ENCODE measurements around the gene NECTIN3.

NECTIN3 gene

DNA sequence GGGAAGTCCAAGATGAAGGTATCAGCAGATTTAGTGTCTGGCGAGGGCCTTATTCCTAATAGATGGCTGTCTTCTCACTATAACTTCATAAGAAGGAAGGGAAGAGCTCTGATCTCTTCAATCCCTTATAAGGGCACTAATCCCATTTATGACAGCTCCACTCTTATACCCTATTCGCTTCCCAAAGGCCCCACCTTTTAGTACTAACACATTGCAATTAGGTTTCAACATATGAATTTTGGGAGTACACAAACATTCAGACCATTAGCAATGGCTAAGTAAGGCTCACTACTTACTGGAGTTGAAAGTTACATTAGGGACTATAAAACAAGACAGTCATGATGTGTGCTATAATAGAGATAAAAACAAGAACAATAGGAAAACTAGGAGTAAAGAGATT is 118.9 kb downstream of the NECTIN3 start:
- H3K4me3 ChIP-seq, result no peak overlapping the region
- peaks cover 34 to 40% (median 38%) of the 10 kb centered on the region in 3 donors for H3K36me3 ChIP-seq
- intact Hi-C loops (cut with DNase I; ENCODE audit: low total_unique reads), result no loop called here
- H3K27ac ChIP-seq, result no peak overlapping the region
- H3K27me3 ChIP-seq, result no peaks in the 10 kb centered on the region
- no peaks in the 10 kb centered on the region for H3K9me3 ChIP-seq
- H3K4me1 ChIP-seq, result no peaks in the 10 kb centered on the region
- TF ChIP-seq, protein P1, sequence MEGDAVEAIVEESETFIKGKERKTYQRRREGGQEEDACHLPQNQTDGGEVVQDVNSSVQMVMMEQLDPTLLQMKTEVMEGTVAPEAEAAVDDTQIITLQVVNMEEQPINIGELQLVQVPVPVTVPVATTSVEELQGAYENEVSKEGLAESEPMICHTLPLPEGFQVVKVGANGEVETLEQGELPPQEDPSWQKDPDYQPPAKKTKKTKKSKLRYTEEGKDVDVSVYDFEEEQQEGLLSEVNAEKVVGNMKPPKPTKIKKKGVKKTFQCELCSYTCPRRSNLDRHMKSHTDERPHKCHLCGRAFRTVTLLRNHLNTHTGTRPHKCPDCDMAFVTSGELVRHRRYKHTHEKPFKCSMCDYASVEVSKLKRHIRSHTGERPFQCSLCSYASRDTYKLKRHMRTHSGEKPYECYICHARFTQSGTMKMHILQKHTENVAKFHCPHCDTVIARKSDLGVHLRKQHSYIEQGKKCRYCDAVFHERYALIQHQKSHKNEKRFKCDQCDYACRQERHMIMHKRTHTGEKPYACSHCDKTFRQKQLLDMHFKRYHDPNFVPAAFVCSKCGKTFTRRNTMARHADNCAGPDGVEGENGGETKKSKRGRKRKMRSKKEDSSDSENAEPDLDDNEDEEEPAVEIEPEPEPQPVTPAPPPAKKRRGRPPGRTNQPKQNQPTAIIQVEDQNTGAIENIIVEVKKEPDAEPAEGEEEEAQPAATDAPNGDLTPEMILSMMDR (IDR thresholded peaks at IDR 0.05), result no peak
- DNase-seq, result no peak

DNA sequence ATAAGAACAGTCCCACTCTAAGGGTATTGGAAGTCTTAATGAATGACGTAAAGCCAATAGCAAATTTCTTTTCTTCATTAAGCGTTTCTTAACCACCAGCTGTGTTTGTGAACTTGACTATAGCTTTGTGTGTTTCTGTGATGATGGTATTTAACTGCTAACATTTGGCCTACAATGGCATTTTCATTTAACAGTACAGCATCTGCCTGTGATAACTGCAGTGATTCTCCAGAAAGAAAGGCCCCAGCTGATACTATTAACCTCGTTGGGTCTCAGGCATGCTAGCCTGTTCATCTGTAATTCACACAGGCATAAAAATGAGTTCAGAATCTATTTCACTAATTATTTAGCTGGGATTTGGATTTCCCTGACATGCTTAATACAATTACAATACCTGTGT is 121.9 kb downstream of the NECTIN3 start:
- H3K27me3 ChIP-seq, result no peaks in the 10 kb centered on the region
- H3K27ac ChIP-seq, result no peak overlapping the region
- H3K4me3 ChIP-seq, result no peak overlapping the region
- H3K9me3 ChIP-seq, result no peaks in the 10 kb centered on the region
- DNase-seq, result no peak
- TF ChIP-seq, protein P1 (IDR thresholded peaks at IDR 0.05), result no peak
- H3K36me3 ChIP-seq, result peaks cover 40 to 63% (median 48%) of the 10 kb centered on the region in 3 donors
- intact Hi-C loops (cut with DNase I; ENCODE audit: low total_unique reads), result no loop called here
- H3K4me1 ChIP-seq, result no peaks in the 10 kb centered on the region

DNA sequence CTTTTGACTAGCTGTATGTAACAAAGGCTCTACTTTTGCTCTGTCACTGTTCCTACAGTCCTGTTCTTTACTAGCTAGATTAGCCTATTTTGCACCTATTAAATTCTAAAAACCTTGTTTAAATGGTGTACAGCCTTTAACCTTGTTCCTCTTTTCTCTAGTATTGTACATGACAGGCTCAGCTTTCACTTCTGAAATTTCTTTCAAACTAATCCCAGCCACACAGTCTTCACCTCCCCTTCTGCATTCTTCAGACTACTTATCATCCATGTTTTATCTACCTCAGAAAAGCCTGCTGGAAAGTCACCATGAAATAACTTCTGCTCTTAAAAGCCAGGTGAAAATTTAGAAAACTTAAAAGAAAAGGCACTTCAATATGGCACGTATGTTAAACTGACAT is 122.4 kb downstream of the NECTIN3 start:
- no peak overlapping the region for H3K27ac ChIP-seq
- H3K36me3 ChIP-seq, result peaks cover 40 to 63% (median 48%) of the 10 kb centered on the region in 3 donors
- intact Hi-C loops (cut with DNase I; ENCODE audit: low total_unique reads), result no loop called here
- H3K27me3 ChIP-seq, result no peaks in the 10 kb centered on the region
- no peak for DNase-seq
- no peaks in the 10 kb centered on the region for H3K9me3 ChIP-seq
- TF ChIP-seq, protein P1 (IDR thresholded peaks at IDR 0.05), result no peak
- H3K4me3 ChIP-seq, result no peak overlapping the region
- H3K4me1 ChIP-seq, result no peaks in the 10 kb centered on the region

DNA sequence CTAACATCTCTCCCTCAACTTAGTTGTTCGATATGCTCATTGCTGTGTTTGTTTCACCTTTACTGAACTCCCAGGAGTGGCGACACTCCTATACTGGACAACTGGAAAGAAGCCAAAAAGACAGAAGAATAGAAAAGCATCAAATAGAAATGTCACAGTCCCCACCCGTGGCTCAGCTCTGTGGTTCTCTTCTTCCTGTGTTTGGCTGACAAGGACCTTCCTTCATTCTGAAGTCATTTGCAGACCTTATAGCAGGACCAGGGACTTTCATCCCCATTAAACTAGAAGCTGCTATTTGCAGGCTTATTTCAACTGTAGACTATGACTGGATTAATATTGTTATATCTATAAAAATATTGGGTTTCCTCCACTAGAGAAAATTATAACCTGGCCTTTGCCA is 125.9 kb downstream of the NECTIN3 start:
- H3K9me3 ChIP-seq, result no peaks in the 10 kb centered on the region
- intact Hi-C loops (cut with DNase I; ENCODE audit: low total_unique reads), result no loop called here
- no peak overlapping the region for H3K4me3 ChIP-seq
- no peaks in the 10 kb centered on the region for H3K4me1 ChIP-seq
- no peak for DNase-seq
- H3K36me3 ChIP-seq, result peaks cover 32 to 49% (median 38%) of the 10 kb centered on the region in 3 donors
- H3K27me3 ChIP-seq, result no peaks in the 10 kb centered on the region
- TF ChIP-seq, protein P1 (IDR thresholded peaks at IDR 0.05), result no peak
- H3K27ac ChIP-seq, result no peak overlapping the region

DNA sequence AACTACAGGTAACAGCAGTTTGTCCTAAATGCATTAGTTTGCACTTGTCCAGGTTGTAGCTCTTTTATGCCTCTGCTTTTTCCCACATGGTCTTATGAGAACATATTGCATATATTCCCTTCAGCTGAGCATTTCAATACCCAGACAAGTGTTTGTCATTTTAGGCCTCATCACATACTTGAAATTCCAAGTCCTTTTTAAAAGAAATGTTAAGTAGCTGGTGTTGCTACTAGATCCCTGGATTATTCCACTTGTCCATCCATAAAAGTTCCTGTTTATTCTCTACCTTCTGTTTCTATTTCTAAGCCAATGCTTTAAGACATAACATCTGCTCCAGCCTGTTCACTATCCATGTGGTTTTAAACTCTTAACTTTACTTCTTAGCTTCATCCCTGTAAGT is 128.4 kb downstream of the NECTIN3 start:
- no peak for DNase-seq
- H3K4me3 ChIP-seq, result no peak overlapping the region
- peaks cover 10 to 34% (median 16%) of the 10 kb centered on the region in 3 donors for H3K36me3 ChIP-seq
- TF ChIP-seq, protein P1 (IDR thresholded peaks at IDR 0.05), result no peak
- no peaks in the 10 kb centered on the region for H3K4me1 ChIP-seq
- H3K9me3 ChIP-seq, result no peaks in the 10 kb centered on the region
- no peak overlapping the region for H3K27ac ChIP-seq
- intact Hi-C loops (cut with DNase I; ENCODE audit: low total_unique reads), result no loop called here
- H3K27me3 ChIP-seq, result no peaks in the 10 kb centered on the region
